ENCODE measurements around the gene RABGEF1.
"Not testable (repeated sequence)": the region's sequence is repeated elsewhere in the genome, so short reads cannot be mapped to it uniquely, and the experiment has no call there.

DNA sequence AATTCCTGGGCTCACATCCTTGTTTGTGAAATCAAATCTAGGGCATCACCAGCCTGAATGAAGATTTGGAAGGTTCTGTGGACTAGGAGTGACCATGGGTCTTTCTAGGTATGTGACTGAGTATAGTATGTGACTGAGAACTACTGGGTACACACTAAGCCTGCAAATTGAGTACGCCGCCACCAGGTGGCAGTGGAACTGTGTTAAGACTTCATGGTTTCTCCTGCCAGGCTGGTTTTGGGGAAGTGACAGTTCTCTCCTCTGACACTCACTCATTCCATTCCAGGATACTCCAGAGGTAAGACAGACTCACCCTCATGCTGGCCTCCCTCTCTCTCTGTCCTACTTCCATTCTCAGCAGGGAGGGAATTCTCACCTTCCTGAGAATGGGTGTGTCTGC lies 85.0 kb downstream of the RABGEF1 start:
- TF ChIP-seq ZNF274 (IDR thresholded peaks at IDR 0.05; ENCODE audit: low read depth, low read length); YY1 (IDR thresholded peaks at IDR 0.05; ENCODE audit: insufficient read depth, insufficient read length); SUZ12 (IDR thresholded peaks at IDR 0.05; ENCODE audit: extremely low read depth, insufficient read depth, insufficient read length): not testable (repeated sequence)
